Osteoblast (primary cell): ENCODE results near the gene COLEC12. TPM values are rescaled to one million over a fixed set of nuclear protein-coding genes. Genes with fewer than 3 reads are reported as not detected.

Experiments
- DNase-seq: peaks from one replicate; pipeline ENCODE4 v3.0.0; 2011; ENCODE audit warnings: low spot score, mixed read lengths; ENCODE audit not compliant: insufficient read length; ENCODE audit errors: missing footprints
- H2AFZ ChIP-seq: 2 replicates; pipeline ENCODE4 v1.6.0; 2011; ENCODE audit warnings: mild to moderate bottlenecking, low read length
- H3K27ac ChIP-seq: 2 replicates; pipeline ENCODE4 v1.5.1; 2011; ENCODE audit warnings: mild to moderate bottlenecking, low read depth, low read length, moderate library complexity
- H3K27me3 ChIP-seq: 2 replicates; pipeline ENCODE4 v1.6.0; 2012; ENCODE audit warnings: mild to moderate bottlenecking, control low read depth, inconsistent platforms, low read length, moderate library complexity; ENCODE audit not compliant: insufficient read depth
- H3K36me3 ChIP-seq: 2 replicates; pipeline ENCODE4 v1.5.1; 2011; ENCODE audit warnings: mild to moderate bottlenecking, low read length, control low read depth, moderate library complexity; ENCODE audit not compliant: insufficient read depth
- H3K4me1 ChIP-seq: 2 replicates; pipeline ENCODE4 v1.5.1; 2011; ENCODE audit warnings: mild to moderate bottlenecking, low read length, control low read depth, moderate library complexity; ENCODE audit not compliant: insufficient read depth
- H3K4me2 ChIP-seq: 2 replicates; pipeline ENCODE4 v1.6.0; 2011; ENCODE audit warnings: mild to moderate bottlenecking, low read length; ENCODE audit not compliant: insufficient read depth
- H3K4me3 ChIP-seq: fragments of 200-600 bp; sonication (generic); 3 replicates; pipeline ENCODE4 v1.5.1; 2012; ENCODE audit warnings: mild to moderate bottlenecking, low read length, inconsistent platforms; ENCODE audit not compliant: insufficient read depth
- H3K79me2 ChIP-seq: 2 replicates; pipeline ENCODE4 v1.6.0; 2012; ENCODE audit warnings: mild to moderate bottlenecking, low read length, control low read depth, inconsistent platforms; ENCODE audit not compliant: insufficient read depth
- H3K9me3 ChIP-seq: 2 replicates; pipeline ENCODE4 v1.5.1; 2011; ENCODE audit warnings: low read depth, low read length, control low read depth
- H4K20me1 ChIP-seq: 2 replicates; pipeline ENCODE4 v1.6.0; 2012; ENCODE audit warnings: mild to moderate bottlenecking, low read length, control low read depth; ENCODE audit not compliant: insufficient read depth
- total RNA-seq: library from RNA; depleted of rRNA; stranded (reverse); fragments of >200 nt; gene quantifications from 2 replicates; pipeline ENCODE4 v1.2.3, GENCODE V29; 2012
- TF ChIP-seq, protein P1 (sequence below): IDR thresholded peaks from 2 replicates; pipeline ENCODE4 v1.5.1; 2011; ENCODE audit warnings: mild to moderate bottlenecking, low read depth, low read length, moderate library complexity; ENCODE audit errors: extremely low read depth

COLEC12 gene
- total RNA-seq, 1 donor: 38.0 TPM

DNA sequence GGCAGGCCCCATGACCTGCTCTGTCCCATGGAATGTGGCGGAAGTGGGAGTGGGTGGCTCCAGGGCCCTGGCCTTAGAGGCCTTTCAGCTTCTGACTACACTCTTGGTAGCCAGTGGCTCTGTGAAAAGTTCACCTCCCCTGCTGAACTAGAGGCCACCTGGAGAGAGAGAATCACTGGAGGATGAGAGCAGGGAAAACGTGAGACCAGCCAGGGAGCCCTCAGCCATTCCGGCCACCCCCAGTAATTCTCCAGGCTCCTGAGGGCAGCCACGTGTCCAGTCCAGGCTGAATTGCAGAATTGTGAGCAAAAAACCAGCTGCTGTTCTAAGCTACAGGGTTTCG, 10.5 kb downstream of the COLEC12 start:
- H4K20me1 ChIP-seq: no peaks in the 10 kb centered on the region
- no peaks in the 10 kb centered on the region for H3K27me3 ChIP-seq
- peak; percentile 66 for DNase-seq
- H3K9me3 ChIP-seq: peaks cover 2% of the 10 kb centered on the region
- TF ChIP-seq, protein P1, sequence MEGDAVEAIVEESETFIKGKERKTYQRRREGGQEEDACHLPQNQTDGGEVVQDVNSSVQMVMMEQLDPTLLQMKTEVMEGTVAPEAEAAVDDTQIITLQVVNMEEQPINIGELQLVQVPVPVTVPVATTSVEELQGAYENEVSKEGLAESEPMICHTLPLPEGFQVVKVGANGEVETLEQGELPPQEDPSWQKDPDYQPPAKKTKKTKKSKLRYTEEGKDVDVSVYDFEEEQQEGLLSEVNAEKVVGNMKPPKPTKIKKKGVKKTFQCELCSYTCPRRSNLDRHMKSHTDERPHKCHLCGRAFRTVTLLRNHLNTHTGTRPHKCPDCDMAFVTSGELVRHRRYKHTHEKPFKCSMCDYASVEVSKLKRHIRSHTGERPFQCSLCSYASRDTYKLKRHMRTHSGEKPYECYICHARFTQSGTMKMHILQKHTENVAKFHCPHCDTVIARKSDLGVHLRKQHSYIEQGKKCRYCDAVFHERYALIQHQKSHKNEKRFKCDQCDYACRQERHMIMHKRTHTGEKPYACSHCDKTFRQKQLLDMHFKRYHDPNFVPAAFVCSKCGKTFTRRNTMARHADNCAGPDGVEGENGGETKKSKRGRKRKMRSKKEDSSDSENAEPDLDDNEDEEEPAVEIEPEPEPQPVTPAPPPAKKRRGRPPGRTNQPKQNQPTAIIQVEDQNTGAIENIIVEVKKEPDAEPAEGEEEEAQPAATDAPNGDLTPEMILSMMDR: no peak
- H3K4me1 ChIP-seq: peaks cover 40% of the 10 kb centered on the region
- H3K4me2 ChIP-seq: peak overlapping the region; percentile 70
- no peak overlapping the region for H2AFZ ChIP-seq
- H3K36me3 ChIP-seq: no peaks in the 10 kb centered on the region
- no peak overlapping the region for H3K4me3 ChIP-seq
- H3K79me2 ChIP-seq: peaks cover 18% of the 10 kb centered on the region
- H3K27ac ChIP-seq: peak overlapping the region; percentile 70

GRCh38 chr18:489244-490023, 11.1 kb downstream of the COLEC12 start:
- Histone ChIP-seq H4K20me1 (no peaks in the 10 kb centered on the region), H3K4me3 (peak overlapping the region; percentile 9), H3K27me3 (no peaks in the 10 kb centered on the region), H3K79me2 (peaks cover 18% of the 10 kb centered on the region), H3K4me2 (peak overlapping the region; percentile 70), H3K36me3 (no peaks in the 10 kb centered on the region), H3K27ac (peak overlapping the region; percentile 70), H3K9me3 (peaks cover 2% of the 10 kb centered on the region), H3K4me1 (peaks cover 34% of the 10 kb centered on the region), H2AFZ (no peak overlapping the region)
- DNase-seq: no peak
- TF ChIP-seq, protein P1: no peak

DNA sequence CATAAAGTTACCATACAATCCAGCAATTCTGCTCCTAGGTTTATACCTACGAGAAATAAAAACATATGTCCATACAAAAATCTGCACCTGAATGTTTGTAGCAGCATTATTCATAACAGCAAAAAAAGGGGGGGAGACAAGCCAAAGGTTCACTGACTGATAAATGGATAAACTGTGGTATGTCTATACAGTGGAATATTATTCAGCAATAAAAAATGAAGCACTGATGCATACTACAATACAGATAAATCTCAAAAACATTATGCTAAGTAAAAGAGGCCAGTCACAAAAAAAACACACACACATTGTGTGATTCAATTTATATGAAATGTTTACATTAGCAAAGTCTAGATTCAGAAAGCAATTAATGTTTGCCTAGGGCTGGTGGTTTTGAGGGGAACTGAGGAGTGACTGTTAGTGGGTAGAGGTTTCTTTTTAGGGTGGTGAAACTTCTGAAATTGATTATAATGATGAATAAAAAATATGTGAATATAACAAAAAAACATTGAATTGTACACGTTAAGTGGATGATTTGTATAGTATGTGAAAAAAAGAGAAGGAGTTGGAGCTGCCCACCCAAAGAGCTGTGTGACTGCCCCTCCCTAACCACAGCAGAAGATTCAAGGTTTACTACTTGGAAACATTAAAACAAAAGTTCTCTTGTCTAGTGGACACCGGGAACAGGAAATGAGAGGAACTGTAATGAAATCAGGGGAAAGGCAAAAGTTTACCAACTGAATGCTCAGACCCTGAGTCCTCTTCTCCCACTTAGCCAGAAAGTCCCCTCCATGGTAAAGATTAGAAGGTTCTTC, 13.4 kb downstream of the COLEC12 start:
- no peaks in the 10 kb centered on the region for H4K20me1 ChIP-seq
- H3K36me3 ChIP-seq: no peaks in the 10 kb centered on the region
- H3K9me3 ChIP-seq: peaks cover 2% of the 10 kb centered on the region
- H3K27ac ChIP-seq: peak overlapping the region; percentile 5
- no peak for DNase-seq
- TF ChIP-seq, protein P1: no peak
- no peak overlapping the region for H3K4me3 ChIP-seq
- no peak overlapping the region for H3K4me2 ChIP-seq
- peaks cover 10% of the 10 kb centered on the region for H3K79me2 ChIP-seq
- no peaks in the 10 kb centered on the region for H3K27me3 ChIP-seq
- peaks cover 22% of the 10 kb centered on the region for H3K4me1 ChIP-seq
- peak overlapping the region; percentile 23 for H2AFZ ChIP-seq
